Non-pigmented ciliary epithelial cell (primary cell): Measurements from ENCODE around the gene GLT6D1.
"Not testable (repeated sequence)": the region's sequence is repeated elsewhere in the genome, so short reads cannot be mapped to it uniquely, and the experiment has no call there.

ENCODE experiments used
- DNase-seq: peaks from one replicate; pipeline ENCODE4 v3.0.0-alpha.2; 2010; ENCODE audit warnings: low read depth

GLT6D1 gene, protein sequence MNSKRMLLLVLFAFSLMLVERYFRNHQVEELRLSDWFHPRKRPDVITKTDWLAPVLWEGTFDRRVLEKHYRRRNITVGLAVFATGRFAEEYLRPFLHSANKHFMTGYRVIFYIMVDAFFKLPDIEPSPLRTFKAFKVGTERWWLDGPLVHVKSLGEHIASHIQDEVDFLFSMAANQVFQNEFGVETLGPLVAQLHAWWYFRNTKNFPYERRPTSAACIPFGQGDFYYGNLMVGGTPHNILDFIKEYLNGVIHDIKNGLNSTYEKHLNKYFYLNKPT

DNA sequence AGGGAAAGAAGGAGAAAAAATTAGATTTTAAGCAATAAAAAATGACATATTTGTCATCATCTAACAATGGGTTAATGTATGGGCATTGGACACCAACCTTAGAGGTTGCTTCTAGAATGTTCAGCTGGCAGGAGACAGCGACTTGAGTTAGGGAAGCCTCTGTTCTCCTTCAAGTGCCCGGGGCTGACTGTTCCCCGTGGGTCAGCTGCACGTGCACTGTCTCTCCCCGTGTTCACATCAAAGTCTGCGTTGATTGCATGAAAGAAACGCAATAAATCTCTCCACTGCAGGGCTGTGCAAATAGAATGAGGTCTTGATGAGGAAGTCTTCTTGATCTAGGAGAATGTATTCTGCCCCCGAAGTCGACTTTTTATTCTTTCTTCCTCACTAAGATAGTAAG, at the start of gene GLT6D1:
Gene GLT6D1, minus strand, starts transcription at position 345 of the 400 bp plus-strand sequence. CDS start 353 bp downstream, outside the sequence.
- DNase-seq = no peak

DNA sequence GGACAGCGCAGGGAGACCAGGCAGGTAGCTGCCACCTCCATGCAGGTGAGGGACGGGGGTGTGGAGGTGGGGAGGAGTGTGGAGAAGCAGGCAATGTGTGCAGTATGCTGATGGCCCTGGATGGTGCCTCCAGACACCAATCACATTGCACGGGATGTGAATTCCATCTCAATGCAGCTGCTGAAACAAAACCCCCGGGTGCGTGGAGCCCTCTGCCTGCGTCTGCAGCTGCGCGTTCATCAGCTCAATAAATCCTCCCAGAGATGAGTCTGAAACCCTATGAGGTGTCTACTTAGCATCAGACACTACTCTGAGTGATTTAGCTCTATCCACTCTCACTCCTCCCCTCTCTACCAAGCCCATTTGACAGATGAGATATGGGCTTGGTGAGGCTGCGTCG, 49.7 kb upstream of the GLT6D1 start:
- no peak for DNase-seq

DNA sequence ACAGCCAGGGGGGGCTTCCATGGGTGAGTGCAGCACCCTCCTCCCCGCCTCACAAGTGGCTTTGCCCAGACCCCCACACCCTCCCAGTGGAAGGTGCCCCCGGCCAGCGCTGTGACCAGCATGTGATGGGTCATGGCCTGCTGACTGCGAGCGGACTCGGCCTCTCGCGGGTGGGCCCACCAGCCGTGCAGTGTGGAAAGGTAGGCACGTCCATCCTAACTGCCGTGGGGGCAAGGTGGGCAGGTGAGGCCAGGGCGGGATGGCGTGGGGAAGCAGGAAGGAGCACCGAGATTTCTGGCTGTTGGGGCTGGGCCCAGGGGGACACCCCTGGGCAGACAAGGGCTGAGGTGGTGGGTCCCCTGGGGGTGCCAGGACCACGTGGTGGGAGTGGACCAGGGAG, 47.9 kb upstream of the GLT6D1 start:
- no peak for DNase-seq

DNA sequence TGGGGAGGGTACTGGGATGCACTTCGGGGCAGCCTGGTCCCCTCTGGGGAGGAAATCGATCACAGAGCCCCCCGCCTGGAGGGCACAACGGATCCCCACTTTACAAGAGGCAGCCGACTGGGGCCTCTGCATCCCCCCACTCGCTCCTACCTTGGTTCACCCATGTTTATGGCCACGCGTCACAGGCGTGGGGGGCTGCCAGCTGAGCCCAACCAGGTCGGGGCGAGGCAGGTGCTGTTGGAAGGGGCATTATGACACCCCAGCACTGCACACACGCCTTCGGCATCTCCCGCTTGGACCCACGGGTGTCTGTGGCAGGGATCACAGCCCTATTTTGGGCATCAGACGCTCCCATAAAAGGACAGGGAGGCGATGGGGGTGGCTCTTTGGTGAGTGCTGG, 45.4 kb upstream of the GLT6D1 start:
- no peak for DNase-seq

DNA sequence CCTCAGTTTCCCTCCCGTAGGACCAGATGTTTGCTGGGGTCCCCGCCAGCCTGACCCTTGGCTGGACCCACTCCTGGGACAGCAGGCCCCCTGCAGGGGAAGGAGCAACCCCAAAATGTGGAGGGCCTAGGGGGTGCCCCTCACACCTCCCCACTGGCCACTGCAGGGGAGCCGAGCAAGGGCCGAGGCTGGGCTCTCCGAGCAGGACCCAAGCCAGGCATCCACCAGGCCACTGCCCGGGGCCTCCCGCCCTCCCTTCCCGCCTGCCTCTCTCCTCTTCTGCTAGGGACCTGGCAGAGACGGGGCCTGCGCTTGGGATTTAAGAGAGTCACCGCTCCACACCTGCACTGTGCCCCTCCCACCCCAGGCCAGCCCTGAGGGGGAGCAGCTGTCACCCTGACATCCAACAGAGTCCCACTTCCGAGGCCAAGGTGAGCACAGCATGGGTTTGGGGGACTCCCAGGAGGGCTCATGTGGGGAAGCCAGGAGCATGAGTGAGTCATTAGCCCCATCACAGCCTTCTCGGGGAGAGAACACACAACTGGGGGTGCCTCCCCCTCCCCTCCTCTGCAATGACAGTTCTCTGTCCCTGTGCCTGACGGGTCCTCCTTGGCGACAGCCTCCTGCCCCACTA, 44.2 kb upstream of the GLT6D1 start:
- DNase-seq = no peak

DNA sequence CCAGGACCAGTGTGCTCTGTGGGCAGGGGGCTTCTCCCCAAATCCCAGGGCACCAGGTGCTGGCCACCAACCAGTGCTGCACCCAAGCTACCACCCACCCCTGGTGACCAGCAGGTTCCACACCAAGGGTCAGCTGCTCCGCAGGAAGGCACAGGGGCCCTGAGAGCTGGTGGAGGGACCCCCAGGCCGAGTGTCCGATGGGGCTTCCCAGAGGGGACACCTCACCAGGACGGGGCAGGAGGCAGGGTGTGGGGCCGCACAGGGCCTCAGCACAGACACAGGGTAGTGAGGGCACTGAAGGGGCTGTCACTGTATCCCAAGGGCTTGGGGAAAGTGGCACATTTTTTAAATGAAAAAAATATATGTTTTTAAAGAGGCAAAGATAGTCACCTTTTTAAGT, 41.8 kb upstream of the GLT6D1 start:
- DNase-seq = no peak

DNA sequence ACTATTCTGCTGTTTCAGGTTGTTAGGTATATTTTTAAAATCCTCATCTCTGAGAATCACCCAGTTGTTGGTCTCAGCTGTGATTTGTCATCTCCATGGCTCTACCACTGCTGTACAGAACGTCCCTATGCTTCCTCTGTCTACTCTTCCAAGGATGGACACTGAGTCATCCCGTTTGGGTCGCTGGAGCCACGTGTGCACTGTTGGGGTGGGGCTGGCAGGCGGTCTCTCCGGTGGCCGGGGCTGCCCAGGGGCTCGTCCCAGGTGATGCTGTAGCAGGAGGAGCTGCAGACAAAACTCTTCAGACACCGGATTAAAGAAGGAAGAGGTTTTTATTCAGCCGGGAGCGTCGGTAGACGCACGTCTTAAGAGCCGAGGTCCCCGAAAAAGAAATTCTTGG, 40.7 kb upstream of the GLT6D1 start:
- DNase-seq = no peak

DNA sequence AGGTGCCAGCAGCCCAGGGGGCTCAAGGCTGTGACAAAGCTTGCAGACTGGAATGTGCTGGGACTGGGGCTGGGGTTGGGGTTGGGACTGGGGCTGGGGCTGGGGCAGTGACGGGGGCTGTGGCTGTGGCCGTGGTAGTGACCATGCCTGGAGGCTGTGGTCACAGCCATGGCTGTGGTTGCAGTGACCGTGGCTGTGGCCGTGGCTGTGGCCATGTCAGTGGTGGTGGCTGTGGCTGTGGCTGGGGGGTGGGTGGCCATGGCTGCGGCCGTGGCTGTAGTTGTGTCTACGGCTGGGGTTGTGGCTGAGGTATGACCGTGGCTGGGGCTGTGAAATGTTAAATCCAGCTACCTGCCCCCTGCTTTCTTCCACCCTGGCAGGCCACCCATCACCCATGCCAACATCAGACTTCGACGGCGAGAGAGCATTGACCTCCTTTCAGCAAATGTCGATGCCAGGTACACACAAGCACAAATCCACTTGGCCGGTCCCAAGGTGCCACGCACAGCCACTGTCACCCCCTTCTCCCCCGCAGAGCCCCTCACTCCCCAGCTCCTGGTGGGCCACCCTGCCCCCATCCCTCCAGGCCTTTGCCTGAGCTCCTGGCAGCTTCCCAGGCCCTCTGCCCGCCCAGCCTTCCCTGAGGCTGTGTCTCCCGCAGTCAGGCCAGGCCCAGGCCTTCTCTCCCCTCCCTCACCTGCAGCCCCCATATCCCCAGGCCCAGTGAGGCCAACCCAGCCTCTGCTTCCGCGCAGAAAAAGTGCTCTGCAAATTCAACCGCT, 39.1 kb upstream of the GLT6D1 start:
- no peak for DNase-seq

DNA sequence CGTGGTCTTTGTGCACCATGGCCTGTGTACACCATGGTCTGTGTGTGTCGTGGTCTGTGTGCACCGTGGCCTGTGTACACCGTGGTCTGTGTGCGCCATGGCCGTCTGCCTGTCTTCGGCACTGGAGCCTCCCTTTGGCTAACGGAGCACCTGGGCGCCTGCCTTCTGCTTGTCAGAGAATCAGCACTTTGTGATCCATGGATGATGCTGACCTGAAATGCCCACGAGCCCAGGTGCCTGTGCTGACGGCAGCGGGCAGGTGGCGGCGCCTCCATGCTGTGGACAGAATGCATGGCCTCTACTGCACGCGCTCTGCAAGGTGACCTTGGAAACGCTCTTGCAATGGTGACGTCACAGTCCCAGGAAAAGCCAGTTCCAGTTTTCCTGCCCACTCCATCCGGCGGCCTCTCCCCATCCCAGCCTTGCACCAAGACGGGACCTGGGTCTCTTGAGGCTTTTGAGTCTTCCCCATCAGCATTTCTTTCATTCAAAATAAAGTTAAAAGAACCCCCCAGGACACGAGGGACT, 38.4 kb upstream of the GLT6D1 start:
- no peak for DNase-seq

DNA sequence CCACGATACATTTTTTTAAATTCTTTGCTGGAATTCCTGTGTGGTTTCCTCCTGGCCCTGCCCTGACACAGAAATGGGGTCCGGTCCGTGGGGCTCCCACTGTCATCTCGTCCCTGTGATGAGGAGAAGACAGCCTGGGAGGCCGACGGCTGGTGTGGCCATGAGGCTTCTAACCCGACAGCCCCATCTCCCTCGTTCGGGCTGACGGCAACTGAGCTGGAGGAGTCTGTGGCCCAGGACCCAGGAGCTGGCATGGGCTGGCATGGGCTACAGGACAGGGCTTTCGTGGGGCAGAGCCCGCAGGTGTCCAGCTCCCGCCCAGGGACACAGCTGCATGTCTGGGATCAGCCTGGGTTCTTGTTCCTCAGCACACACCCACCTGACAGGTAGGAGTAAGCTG, 37.6 kb upstream of the GLT6D1 start:
- DNase-seq = no peak

DNA sequence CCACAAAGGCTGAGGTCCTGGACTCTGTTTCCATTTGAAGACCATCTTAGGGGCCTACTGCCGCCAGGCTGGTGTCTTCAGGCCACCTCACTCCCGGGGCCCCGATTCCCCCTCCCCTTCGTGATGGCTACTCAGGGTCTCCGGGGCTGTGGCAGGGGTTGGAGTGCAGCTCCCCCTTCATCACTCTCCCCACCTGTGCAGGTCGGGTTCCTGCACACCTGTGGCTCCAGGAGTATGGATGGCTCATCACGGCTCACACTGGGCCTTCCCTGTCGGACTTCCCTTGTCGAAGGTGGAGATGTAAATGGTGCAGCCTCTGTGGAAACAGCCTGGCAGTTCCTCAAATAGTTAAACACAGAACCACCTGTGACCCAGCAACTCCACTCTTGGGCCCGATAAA, 35.6 kb upstream of the GLT6D1 start:
- DNase-seq = no peak

DNA sequence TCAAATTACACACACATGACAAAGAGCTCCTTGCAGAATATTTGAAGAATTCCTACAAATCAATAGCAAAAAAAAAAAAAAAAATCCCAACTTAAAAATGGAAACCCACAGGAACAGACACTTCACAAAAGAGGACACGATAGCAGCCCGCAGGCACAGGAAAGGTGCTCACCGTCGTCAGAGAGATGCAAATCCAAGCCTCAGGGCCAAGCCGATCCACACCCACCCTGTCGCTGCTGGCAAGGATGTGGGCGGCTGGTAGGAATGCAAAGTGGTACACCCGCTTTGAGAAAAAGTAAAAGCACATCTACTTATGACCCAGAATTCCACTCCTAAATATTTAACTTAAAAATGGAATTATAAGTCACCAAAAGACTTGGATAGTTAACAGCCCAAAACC, 34.6 kb upstream of the GLT6D1 start:
- DNase-seq = no peak

DNA sequence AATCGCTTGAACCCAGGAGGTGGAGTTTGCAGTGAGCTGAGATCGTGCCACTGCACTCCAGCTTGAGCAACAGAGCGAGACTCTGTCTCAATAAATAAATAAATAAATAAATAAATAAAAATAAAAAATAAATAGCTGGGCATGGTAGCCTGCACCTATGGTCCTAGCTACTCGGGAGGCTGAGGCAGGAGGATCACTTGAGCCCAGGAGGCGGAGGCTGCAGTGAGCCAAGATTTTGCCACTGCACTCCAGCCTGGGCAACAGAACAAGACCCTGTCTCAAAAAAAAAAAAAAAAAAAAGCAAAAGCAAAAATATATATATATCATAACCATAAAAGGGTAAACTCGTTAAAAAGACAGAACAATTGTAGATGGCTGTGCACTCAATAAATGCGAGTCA, 33.4 kb upstream of the GLT6D1 start:
- not testable (repeated sequence) for DNase-seq

DNA sequence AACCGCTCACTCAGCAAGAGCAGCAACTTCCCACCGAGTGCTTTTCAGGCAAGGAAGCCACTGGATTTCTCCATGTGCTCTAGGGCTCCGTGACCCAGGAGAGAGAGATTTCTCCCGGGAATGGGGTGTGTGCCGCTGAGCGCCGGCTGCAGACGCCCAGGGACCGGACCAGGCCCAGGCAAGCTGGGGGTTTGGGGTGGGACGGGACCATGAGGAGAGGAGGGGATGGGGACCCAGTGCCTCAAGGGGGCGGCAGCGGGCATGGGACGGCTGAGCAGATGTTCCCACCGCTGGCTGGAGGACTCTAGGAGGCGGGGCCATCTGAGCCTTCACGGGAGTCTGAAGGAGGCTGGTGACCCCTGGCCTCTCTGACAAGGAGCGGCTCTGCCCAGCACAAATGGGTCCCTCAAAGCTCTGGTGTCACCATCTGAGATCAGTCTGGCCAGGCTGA, 32.3 kb upstream of the GLT6D1 start:
- no peak for DNase-seq

DNA sequence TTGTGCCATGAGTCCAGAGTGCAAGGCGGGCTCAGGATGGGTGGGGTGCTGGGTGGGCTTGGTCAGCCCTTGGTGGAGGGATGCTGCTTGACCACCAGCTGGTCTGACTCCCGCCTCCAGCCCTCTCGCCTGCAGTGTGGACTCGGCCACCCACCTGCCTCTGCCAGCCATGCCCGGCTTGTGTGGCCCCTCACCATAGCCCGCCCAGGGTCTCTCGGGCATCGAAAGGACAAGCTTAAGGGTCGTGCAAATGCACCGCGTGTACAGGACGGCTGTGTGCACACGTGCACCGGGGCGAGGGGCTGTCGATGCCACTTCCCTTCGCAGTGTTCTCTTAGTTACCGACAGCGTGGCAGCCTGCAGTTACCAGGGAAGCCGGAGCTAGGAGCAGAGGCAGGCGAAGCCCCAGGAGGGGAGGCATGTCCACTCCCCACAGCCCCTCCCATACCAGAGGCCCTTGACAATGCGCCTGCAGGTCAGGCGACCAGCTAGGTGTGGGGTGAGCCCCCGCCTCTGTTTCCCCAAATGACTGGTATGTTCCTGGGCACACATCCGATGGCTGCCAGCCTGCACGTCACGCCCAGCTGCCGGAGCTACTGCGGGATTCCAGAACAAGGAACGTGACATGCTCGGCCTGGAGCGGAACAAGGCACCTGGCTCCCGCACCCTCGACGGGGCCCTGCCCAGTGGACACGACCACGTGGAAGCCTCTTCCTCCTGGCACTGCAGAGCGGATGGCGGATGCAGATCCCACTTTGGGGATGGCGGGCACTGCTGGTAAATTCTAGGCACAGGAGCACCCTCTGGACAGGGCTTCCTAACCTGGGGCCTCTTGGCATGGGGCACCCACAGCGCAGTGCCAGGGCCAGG, 31.6 kb upstream of the GLT6D1 start:
- DNase-seq = no peak

DNA sequence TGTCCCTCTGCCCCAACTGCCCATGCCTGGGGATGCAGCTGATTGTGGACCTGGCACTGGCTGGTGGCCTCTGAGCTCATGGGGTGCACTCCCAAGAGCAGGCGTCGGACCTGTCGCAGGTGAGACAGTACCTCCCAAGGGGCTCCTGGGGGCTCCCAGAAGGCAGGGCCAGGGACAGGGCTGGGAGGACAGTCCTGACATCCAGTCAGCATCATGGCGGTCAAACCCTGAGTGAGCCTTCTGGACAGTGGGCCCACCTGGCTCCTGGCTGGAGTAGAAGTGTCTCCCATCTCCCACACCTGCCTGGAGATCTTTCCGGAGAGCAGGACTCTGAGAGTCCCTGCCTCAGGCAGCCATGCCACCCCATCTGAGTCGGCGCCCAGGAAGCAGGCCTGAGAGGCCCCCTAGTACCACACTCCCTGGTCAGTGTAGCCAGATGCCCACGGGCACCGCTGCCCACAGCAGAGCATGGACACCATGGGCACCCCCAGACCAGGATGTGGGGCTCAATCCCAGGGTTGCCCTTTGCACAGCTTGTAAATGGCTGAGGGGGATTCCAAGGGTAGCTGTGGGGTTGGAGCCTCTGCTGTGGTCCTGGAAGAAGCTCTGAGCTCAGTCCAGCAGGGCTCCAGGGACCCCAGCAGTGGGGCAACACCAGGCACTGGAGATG, 30.4 kb upstream of the GLT6D1 start:
- DNase-seq = no peak

DNA sequence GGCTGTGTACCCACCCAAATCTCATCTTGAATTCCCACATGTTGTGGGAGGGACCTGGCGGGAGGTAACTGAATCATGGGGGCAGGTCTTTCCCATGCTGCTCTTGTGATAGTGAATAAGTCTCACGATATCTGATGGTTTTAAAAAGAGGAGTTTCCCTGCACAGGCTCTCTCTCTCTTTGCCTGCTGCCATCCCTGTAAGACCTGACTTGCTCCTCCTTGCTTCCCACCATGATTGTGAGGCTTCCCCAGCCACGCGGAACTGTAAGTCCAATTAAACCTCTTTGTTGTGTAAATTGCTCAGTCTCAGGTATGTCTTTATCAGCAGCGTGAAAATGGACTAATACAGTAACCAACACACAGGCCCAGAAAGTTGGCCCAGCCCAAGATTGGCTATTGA, 29.7 kb upstream of the GLT6D1 start:
- not testable (repeated sequence) for DNase-seq

DNA sequence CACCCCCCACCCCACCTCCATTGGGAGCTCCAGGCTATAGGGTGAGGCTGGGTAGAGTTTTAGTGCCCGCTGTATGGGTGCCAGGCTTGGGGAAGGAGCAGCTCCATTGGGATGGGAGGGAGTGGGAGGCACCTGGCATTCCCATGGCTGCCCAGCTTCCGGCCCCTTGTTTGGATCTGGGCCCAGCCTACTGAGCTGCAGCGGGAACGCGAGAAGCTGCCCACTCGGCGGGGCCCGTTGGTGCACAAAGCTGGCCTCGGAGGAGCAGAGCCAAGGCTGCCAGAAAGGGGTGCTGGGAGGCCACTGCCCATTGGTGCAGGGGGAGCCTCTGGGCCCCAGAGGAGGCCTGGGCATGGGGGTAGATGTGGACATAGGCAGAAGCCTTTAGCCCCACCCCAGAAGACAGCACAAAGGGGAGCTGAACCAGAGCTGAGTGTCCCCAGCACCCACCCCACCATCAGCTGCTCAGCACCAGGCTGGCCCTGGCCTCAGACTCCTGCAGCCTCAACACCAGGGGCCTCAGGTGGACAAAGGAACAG, 28.2 kb upstream of the GLT6D1 start:
- DNase-seq = no peak

DNA sequence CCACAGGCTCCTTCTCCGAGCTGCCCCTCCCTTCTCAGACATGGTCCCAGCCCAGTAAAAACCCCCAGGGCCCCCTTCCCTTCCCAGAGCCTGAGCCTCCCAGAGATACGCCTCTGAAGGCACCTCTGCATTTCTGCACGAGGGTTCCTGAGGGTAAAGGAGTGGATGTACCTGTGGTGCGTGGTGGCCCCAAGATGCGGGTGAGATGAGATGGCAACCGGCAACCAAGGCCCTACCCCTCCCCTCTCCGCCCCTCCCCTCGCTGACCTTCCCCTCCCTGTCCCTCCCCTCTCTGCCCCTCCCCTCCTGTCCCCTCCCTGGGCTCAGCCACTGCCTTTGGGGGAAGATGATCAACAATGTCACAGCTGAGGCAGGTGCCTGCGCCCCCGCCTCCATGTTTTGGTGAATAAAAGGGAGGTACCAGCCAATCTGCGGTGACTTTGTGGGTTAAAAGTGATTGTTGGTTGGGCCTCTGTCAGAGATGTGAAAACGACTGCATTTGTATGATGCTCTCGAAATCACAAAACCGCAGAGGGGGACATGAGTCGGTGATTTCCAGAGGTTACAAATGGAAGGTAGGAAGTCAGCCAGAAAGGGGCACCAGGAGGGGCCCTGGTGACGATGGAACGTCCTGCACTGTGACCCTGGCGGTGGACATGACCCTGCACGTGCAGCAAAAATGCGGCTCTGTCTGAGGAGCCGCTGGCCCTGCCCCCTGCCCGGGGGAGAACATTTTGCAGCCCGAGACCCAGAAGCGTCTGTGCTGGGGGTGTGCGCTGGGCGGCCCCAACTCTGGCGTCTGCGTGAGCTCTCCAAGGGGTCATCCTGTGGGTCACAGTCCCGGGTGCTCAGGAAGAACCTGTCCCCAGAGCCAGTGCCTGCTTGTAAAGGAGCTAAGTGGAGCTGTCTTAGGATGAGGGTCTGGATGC, 27.5 kb upstream of the GLT6D1 start:
- DNase-seq = no peak

DNA sequence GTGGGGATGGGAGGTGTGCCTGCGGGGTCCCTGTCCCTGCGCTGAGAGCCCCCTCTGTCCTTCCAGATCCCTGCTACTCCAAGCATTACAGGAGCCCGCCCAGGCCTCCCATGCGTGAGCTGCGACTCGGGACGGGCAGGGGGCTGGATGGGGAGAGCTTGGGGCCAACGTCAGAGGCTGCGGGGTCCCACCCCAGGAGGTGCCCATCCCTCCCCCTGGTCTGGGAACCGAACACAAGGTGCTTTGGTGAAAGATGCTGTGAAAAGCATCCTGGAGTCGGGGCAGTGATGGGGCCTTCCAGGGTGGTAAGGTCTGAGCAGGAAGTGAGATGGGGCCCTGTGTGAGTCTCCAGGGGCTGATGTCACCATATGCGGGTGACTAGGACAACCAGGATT, 26.5 kb upstream of the GLT6D1 start:
- DNase-seq = no peak
